Endothelial cell of umbilical vein (primary cell): ENCODE measurements around the gene PAX5. TPM values are rescaled to one million over a fixed set of nuclear protein-coding genes. Genes with fewer than 3 reads are reported as not detected.

Source experiments
- BruUV-seq: library from RNA; stranded (reverse); fragments of 400-500 nt; replicated peaks from 2 replicates; lab custom pipeline; 2021; lab: Mats Ljungman, UMichigan
- CTCF ChIA-PET: fragments of 300-600, 350-600 bp; sonication (Branson Sonifier 250); formaldehyde crosslinking; loops from one replicate; lab custom pipeline; 2021; ENCODE audit warnings: antibody characterized with exemption, inconsistent platforms; lab: Charles Lee
- POLR2A ChIA-PET: fragments of 300-600, 350-600 bp; sonication (Branson Sonifier 250); formaldehyde crosslinking; loops from one replicate; lab custom pipeline; 2021; ENCODE audit warnings: antibody characterized with exemption, inconsistent platforms; lab: Charles Lee
- DNase-seq: peaks from one replicate; pipeline ENCODE4 v3.0.0-alpha.2; 2011; ENCODE audit warnings: low read depth, low spot score
- FAIRE-seq: peaks from 2 replicates; lab custom pipeline; 2011; peaks lifted over from hg19 to GRCh38; lab: Jason Lieb, UNC
- H2AFZ ChIP-seq: 2 replicates; pipeline ENCODE4 v1.6.0; 2012; ENCODE audit warnings: low read depth, low read length, control low read depth, inconsistent platforms
- H3K27ac ChIP-seq: 2 replicates; pipeline ENCODE4 v1.5.1; 2011; ENCODE audit warnings: low read depth, mild to moderate bottlenecking, control low read depth, low read length, moderate library complexity; ENCODE audit not compliant: insufficient read depth
- H3K27me3 ChIP-seq, 2 experiments: 2 replicates each; pipeline versions ENCODE4 v1.6.0 to v1.6.1; 2011; ENCODE audit warnings: low read length in 2 of 2, mixed read lengths in 1 of 2; ENCODE audit not compliant: control insufficient read depth in 2 of 2, insufficient read depth in 2 of 2
- H3K36me3 ChIP-seq, 2 experiments: 2 replicates in 1 of 2; 3 replicates in 1 of 2; pipeline ENCODE4 v1.5.1; 2011; ENCODE audit warnings: low read length in 2 of 2, mild to moderate bottlenecking in 1 of 2, moderate library complexity in 1 of 2; ENCODE audit not compliant: control insufficient read depth in 2 of 2, insufficient read depth in 2 of 2; ENCODE audit errors: extremely low read depth in 1 of 2
- H3K4me1 ChIP-seq: 3 replicates; pipeline ENCODE4 v1.5.1; 2011; ENCODE audit warnings: mild to moderate bottlenecking, low read length; ENCODE audit not compliant: control insufficient read depth, insufficient read depth; ENCODE audit errors: extremely low read depth
- H3K4me2 ChIP-seq: 2 replicates; pipeline ENCODE4 v1.6.1; 2011; ENCODE audit warnings: low read length, control low read depth, mixed read lengths; ENCODE audit not compliant: insufficient read depth
- H3K4me3 ChIP-seq, 3 experiments: fragments of 200-600 bp in 1 of 3; sonication (generic), shearing (Covaris generic) in 1 of 3; replicated peaks in 1 of 3; 2 replicates each; pipeline ENCODE4 v1.5.1; 2011 to 2016; ENCODE audit warnings: control low read depth in 3 of 3, low read length in 3 of 3, mild to moderate bottlenecking in 2 of 3, inconsistent platforms in 1 of 3, low read depth in 1 of 3, moderate library complexity in 1 of 3; ENCODE audit not compliant: insufficient read depth in 1 of 3
- H3K79me2 ChIP-seq: 2 replicates; pipeline ENCODE4 v1.6.0; 2012; ENCODE audit warnings: low read length, inconsistent platforms; ENCODE audit not compliant: control insufficient read depth, insufficient read depth
- H3K9ac ChIP-seq: replicated peaks from 2 replicates; pipeline ENCODE3; 2011; ENCODE audit warnings: low read length, control low read depth; ENCODE audit not compliant: insufficient read depth; ENCODE audit errors: extremely low read depth
- H3K9me1 ChIP-seq: replicated peaks from 3 replicates; pipeline ENCODE4 v1.6.0; 2011; ENCODE audit warnings: mild to moderate bottlenecking, low read length; ENCODE audit not compliant: control insufficient read depth, insufficient read depth; ENCODE audit errors: extremely low read depth
- H3K9me3 ChIP-seq: replicated peaks from 2 replicates; pipeline ENCODE4 v1.5.1; 2012; ENCODE audit warnings: low read length, inconsistent platforms; ENCODE audit not compliant: control insufficient read depth, insufficient read depth
- H4K20me1 ChIP-seq: replicated peaks from 2 replicates; pipeline ENCODE3; 2011; ENCODE audit warnings: mild to moderate bottlenecking, low read length; ENCODE audit not compliant: control insufficient read depth, insufficient read depth; ENCODE audit errors: extremely low read depth
- EZH2 ChIP-seq: IDR thresholded peaks from 2 replicates; pipeline ENCODE4 v1.6.1; 2012; ENCODE audit warnings: borderline replicate concordance, low read depth, mild to moderate bottlenecking, moderate library complexity, low read length, inconsistent platforms; ENCODE audit not compliant: severe bottlenecking
- FOS ChIP-seq: IDR thresholded peaks from 2 replicates; pipeline ENCODE4 v1.6.1; 2011; ENCODE audit warnings: mild to moderate bottlenecking, low read length, moderate library complexity, borderline replicate concordance; ENCODE audit not compliant: insufficient read depth
- GATA2 ChIP-seq: IDR thresholded peaks from 2 replicates; pipeline ENCODE4 v1.7.0; 2011; ENCODE audit warnings: low read depth, mild to moderate bottlenecking, moderate library complexity, mixed read lengths, low read length; ENCODE audit not compliant: insufficient read length, insufficient read depth
- JUN ChIP-seq: IDR thresholded peaks from 2 replicates; pipeline ENCODE4 v1.6.1; 2011; ENCODE audit warnings: borderline replicate concordance, low read depth; ENCODE audit not compliant: insufficient read length, insufficient read depth
- MYC ChIP-seq: IDR thresholded peaks from one replicate; pipeline ENCODE4 v1.6.1; 2011; ENCODE audit warnings: mild to moderate bottlenecking, low read depth, low read length
- POLR2A ChIP-seq: IDR thresholded peaks from 2 replicates; pipeline ENCODE4 v1.6.1; 2012; ENCODE audit warnings: low read depth, mild to moderate bottlenecking, control low read depth, low read length
- POLR2AphosphoS5 ChIP-seq: IDR thresholded peaks from 2 replicates; pipeline ENCODE4 v1.6.1; 2012; ENCODE audit warnings: low read depth, mild to moderate bottlenecking, control low read depth, low read length, moderate library complexity; ENCODE audit not compliant: insufficient read depth
- dilution Hi-C: fragments of 300-500 bp; cut with MboI; formaldehyde crosslinking; loops from one replicate; pipeline ENCODE4 v1.15.0; 2019; ENCODE audit warnings: low sequenced_read_pairs; ENCODE audit not compliant: extremely low pct_ligation_motif_present
- intact Hi-C: fragments of 100-400 bp; cut with micrococcal nuclease; formaldehyde crosslinking; loops from one replicate; pipeline ENCODE4 v1.10.0; 2022
- polyA plus RNA-seq, 4 experiments: library from polyadenylated mRNA; depleted of rRNA in 3 of 4; stranded (reverse) in 3 of 4; unstranded in 1 of 4; fragments of >200 nt; gene quantifications; 2 replicates each; pipeline versions ENCODE4 v1.2.1 to v1.2.3, GENCODE V29; 2011 to 2012; ENCODE audit warnings: missing spikeins in 1 of 4
- total RNA-seq: library from RNA; stranded (reverse); gene quantifications from 2 replicates; pipeline ENCODE4 v1.2.3, GENCODE V29; 2021
- TF ChIP-seq, protein P1 (sequence below): IDR thresholded peaks from 2 replicates; pipeline ENCODE4 v1.6.1; 2011; ENCODE audit not compliant: insufficient read depth, insufficient read length
- TF ChIP-seq, protein P2 (sequence below), 2 donors: IDR thresholded peaks; 1 replicate in 1 of 2; 2 replicates in 1 of 2; pipeline ENCODE4 v1.5.1; 2011; ENCODE audit warnings: low read length in 2 of 2, mild to moderate bottlenecking in 2 of 2, moderate library complexity in 2 of 2, control low read depth in 1 of 2, inconsistent platforms in 1 of 2, low read depth in 1 of 2; ENCODE audit not compliant: insufficient read depth in 1 of 2; ENCODE audit errors: extremely low read depth in 1 of 2

Gene PAX5
- total and polyA plus RNA-seq, 2 donors (not counting 3 experiments of a cell fraction or from before 2014, with no cell fraction given): not detected

DNA sequence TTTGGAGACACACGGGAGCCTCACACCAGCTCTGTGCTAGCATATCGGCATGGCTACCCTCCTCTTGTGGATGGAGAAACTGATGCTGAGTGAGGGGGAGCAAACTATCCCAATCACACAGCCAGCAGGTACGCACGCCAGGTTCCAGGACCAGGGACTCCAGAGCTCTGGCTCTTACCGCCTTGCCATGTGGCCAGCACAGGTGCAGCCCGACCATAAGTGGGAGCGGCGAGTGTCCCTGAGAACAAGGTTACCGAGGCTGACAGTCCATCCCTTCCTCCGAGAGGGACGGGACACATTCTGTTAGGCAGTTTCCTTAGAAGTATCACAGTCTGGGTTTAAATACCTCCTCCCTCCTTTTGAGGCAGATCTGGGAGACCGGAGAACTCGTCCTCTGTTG lies 86.0 kb downstream of the PAX5 start:
- FAIRE-seq: no peak
- dilution Hi-C loops: no loop called here
- no peak overlapping the region for H3K4me2 ChIP-seq
- no peak overlapping the region for H3K9ac ChIP-seq
- no peaks in the 10 kb centered on the region for H3K9me1 ChIP-seq
- H2AFZ ChIP-seq: no peak overlapping the region
- no peaks in the 10 kb centered on the region for H3K9me3 ChIP-seq
- CTCF ChIA-PET: no interaction called here
- TF ChIP-seq, protein P1, sequence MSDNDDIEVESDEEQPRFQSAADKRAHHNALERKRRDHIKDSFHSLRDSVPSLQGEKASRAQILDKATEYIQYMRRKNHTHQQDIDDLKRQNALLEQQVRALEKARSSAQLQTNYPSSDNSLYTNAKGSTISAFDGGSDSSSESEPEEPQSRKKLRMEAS: no peak
- TF ChIP-seq MYC (no peak), POLR2AphosphoS5 (no peak), FOS (no peak), EZH2 (no peak), POLR2A (no peak), GATA2 (no peak), JUN (no peak)
- TF ChIP-seq, protein P2, sequence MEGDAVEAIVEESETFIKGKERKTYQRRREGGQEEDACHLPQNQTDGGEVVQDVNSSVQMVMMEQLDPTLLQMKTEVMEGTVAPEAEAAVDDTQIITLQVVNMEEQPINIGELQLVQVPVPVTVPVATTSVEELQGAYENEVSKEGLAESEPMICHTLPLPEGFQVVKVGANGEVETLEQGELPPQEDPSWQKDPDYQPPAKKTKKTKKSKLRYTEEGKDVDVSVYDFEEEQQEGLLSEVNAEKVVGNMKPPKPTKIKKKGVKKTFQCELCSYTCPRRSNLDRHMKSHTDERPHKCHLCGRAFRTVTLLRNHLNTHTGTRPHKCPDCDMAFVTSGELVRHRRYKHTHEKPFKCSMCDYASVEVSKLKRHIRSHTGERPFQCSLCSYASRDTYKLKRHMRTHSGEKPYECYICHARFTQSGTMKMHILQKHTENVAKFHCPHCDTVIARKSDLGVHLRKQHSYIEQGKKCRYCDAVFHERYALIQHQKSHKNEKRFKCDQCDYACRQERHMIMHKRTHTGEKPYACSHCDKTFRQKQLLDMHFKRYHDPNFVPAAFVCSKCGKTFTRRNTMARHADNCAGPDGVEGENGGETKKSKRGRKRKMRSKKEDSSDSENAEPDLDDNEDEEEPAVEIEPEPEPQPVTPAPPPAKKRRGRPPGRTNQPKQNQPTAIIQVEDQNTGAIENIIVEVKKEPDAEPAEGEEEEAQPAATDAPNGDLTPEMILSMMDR (IDR thresholded peaks at IDR 0.05; ENCODE audit: extremely low read depth in 1 of 2, insufficient read depth in 1 of 2, low read depth in 1 of 2, low read length in 2 of 2): no peak
- no TSS peak for BruUV-seq
- intact Hi-C loops: no loop called here
- no peaks in the 10 kb centered on the region for H3K79me2 ChIP-seq
- H3K27me3 ChIP-seq: peaks cover 8% of the 10 kb centered on the region in 2 experiments
- H3K27ac ChIP-seq: no peak overlapping the region
- H3K4me1 ChIP-seq: no peaks in the 10 kb centered on the region
- H3K36me3 ChIP-seq: no peaks in the 10 kb centered on the region
- DNase-seq: no peak
- POLR2A ChIA-PET: no interaction called here
- H3K4me3 ChIP-seq: no peak overlapping the region
- no peaks in the 10 kb centered on the region for H4K20me1 ChIP-seq
